WTC11 (cell line): ENCODE measurements around the gene TMEM120B. TPM values are rescaled to one million over a fixed set of nuclear protein-coding genes. Genes with fewer than 3 reads are reported as not detected.

Experiments used
- IRF2 ChIP-seq: sonication (generic); formaldehyde crosslinking; IDR thresholded peaks from 2 replicates; pipeline ENCODE4 v1.8.0; 2022; ENCODE audit warnings: low read depth, missing genetic modification reagents, borderline replicate concordance
- KAT7 ChIP-seq: sonication (generic); formaldehyde crosslinking; IDR thresholded peaks from 2 replicates; pipeline ENCODE4 v1.8.1; 2023; ENCODE audit warnings: missing genetic modification reagents, mild to moderate bottlenecking, borderline replicate concordance
- MXD4 ChIP-seq: fragments of 250-450 bp; sonication (Bioruptor Pico); IDR thresholded peaks from 2 replicates; pipeline ENCODE4 v1.8.0; 2021; ENCODE audit warnings: mild to moderate bottlenecking, moderate library complexity, borderline replicate concordance
- ZNF671 ChIP-seq: fragments of 250-450 bp; sonication (Bioruptor Pico); IDR thresholded peaks from 2 replicates; pipeline ENCODE4 v1.8.0; 2021; ENCODE audit warnings: mild to moderate bottlenecking
- total RNA-seq: library from RNA; stranded (reverse); gene quantifications from 3 replicates; pipeline ENCODE4 v1.2.3, GENCODE V29; 2021
- TF ChIP-seq, protein P1 (sequence below): fragments of 200-600 bp; IDR thresholded peaks from 2 replicates; pipeline ENCODE4 v1.8.0; 2022; ENCODE audit warnings: antibody characterized with exemption
- TF ChIP-seq, protein P2 (sequence below): sonication (generic); formaldehyde crosslinking; IDR thresholded peaks from 2 replicates; pipeline ENCODE4 v1.8.1; 2022; ENCODE audit warnings: missing genetic modification reagents, borderline replicate concordance

Gene TMEM120B
- total RNA-seq, 1 experiment from 2014 or later = 36.9 TPM

DNA sequence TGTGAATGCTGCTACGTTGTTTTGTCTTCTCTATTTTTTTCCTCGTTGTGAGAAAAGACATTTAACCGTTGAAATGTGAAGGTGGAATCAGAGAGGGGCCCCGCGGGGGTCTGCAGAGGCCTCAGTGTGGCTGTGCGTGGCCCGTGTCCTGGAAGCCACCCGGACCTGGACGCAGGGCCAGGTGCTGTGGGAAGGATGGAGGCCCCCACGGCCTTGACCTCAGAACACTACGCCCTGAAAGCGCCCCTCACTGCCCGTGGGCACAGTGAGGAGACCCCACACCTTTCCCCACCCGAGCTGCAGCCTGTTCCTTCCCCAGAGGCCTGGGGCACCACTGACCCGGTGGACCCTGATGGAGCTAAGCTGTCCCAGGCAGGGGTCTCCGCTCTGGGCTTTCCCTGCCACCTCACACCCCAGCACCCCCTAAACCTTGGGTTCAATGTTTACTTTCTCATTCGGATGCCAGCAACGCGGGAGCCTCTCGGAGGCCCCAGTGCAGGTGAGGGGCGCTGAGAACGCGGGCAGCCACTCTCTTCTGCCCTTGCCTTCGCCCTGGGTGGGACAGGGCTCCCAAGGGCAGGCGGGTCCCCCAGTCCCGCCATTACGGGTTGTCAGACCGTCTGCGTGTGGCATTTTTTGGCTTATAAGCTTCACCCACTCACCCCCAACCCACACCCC, 118.2 kb downstream of the TMEM120B start (continued):
- TF ChIP-seq, protein P1, sequence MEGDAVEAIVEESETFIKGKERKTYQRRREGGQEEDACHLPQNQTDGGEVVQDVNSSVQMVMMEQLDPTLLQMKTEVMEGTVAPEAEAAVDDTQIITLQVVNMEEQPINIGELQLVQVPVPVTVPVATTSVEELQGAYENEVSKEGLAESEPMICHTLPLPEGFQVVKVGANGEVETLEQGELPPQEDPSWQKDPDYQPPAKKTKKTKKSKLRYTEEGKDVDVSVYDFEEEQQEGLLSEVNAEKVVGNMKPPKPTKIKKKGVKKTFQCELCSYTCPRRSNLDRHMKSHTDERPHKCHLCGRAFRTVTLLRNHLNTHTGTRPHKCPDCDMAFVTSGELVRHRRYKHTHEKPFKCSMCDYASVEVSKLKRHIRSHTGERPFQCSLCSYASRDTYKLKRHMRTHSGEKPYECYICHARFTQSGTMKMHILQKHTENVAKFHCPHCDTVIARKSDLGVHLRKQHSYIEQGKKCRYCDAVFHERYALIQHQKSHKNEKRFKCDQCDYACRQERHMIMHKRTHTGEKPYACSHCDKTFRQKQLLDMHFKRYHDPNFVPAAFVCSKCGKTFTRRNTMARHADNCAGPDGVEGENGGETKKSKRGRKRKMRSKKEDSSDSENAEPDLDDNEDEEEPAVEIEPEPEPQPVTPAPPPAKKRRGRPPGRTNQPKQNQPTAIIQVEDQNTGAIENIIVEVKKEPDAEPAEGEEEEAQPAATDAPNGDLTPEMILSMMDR = no peak
- TF ChIP-seq IRF2 (CRISPR knock-in tag) (no peak), MXD4 (CRISPR knock-in tag) (no peak), KAT7 (CRISPR knock-in tag) (no peak), ZNF671 (no peak)
- TF ChIP-seq, protein P2, sequence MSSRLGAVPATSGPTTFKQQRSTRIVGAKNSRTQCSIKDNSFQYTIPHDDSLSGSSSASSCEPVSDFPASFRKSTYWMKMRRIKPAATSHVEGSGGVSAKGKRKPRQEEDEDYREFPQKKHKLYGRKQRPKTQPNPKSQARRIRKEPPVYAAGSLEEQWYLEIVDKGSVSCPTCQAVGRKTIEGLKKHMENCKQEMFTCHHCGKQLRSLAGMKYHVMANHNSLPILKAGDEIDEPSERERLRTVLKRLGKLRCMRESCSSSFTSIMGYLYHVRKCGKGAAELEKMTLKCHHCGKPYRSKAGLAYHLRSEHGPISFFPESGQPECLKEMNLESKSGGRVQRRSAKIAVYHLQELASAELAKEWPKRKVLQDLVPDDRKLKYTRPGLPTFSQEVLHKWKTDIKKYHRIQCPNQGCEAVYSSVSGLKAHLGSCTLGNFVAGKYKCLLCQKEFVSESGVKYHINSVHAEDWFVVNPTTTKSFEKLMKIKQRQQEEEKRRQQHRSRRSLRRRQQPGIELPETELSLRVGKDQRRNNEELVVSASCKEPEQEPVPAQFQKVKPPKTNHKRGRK (CRISPR knock-in tag) = no peak

Other genes with a start within 250 kb of the TMEM120B start
- gene KDM2B, start 131.7 kb upstream of the TMEM120B start, total RNA-seq = 147 to 155 TPM (median 152 TPM) in 3 replicates
- gene ORAI1, start 86.2 kb upstream of the TMEM120B start, total RNA-seq = 27.7 to 28.9 TPM (median 28.6 TPM) in 3 replicates
- 0.37 to 0.80 TPM (median 0.50 TPM) in 3 replicates for gene MORN3, start 43.1 kb upstream of the TMEM120B start, total RNA-seq
- gene RHOF, start 80.9 kb downstream of the TMEM120B start, total RNA-seq = 35.8 to 45.3 TPM (median 36.2 TPM) in 3 replicates
- 18.0 to 19.5 TPM (median 18.4 TPM) in 3 replicates for gene SETD1B, start 91.3 kb downstream of the TMEM120B start, total RNA-seq
- gene HPD, start 146.1 kb downstream of the TMEM120B start, total RNA-seq = 0.39 to 0.48 TPM (median 0.44 TPM) in 3 replicates
- gene PSMD9, start 176.0 kb downstream of the TMEM120B start, total RNA-seq = 35.3 to 36.4 TPM (median 36.2 TPM) in 3 replicates
- gene CFAP251, start 205.8 kb downstream of the TMEM120B start, total RNA-seq = 2.9 to 3.1 TPM (median 3.0 TPM) in 3 replicates